ENCODE measurements around the gene PPP1R18. TPM values are rescaled to one million over a fixed set of nuclear protein-coding genes. Genes with fewer than 3 reads are reported as not detected.
A peak's percentile ranks its signal among the peaks of the same experiment; 100 is the strongest.

Gene PPP1R18
- total RNA-seq, 2 donors from 2014 or later, result 14.5 to 20.0 TPM

DNA sequence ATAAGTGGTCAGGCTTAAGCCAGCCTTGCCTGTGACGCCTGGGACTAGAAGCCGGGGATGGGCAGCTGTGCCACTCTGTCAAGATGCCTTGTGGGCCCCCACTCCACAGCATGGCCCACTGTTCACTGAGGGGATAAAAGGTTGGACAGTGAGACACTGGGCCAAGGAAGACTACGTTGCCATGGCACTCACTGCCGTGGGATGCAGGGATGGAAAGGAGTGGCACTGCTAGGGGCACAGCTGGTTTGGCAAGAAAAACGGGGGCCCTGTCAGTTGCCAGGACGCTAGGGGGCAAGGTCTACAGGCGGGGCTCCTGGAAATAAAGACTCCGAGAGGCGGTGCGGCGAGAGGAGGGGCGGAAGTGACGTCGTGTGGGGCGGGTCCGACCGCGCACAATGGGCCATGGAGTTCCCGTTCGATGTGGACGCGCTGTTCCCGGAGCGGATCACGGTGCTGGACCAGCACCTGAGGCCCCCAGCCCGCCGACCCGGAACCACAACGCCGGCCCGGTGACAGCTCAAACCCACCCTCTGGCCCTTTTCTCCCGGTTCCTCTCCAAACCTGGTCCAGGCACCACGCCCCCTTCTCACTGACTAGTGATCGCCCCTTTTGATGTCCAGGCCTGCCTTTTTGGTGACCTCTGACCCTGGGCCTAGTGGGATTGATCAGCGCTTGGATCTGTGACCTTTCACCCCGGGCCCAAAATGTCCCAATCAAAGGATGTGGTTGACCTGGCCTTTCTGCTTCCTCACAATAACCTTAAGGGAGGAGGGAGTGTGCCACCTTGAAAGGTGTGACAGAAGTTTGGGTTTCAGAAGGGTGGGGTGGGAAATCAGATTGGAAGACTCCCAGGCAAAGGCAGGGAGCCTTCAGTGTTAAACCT lies 59.7 kb downstream of the PPP1R18 start, which contains the start of gene ATAT1:
Gene ATAT1 (plus strand): TSS at position 391 of the 883 bp plus-strand sequence.
- WGBS, 2 donors, result 0 to 3% methylated on average over 26 to 36 of the region's 36 CpGs
- intact Hi-C loops (cut with DNase I), result no loop called here
- TF ChIP-seq POLR2A (IDR thresholded peaks at IDR 0.05) (peak; percentile 18 to 66 (median 62)), CTCF (IDR thresholded peaks at IDR 0.05) (peak in 6 of 7 experiments; percentile 7 to 54 (median 46))

More for the DNA sequence above, 59.7 kb downstream of the PPP1R18 start, which contains the start of gene ATAT1:
- ATAC-seq (peak; percentile 94), DNase-seq (peak; percentile 88 to 91 (median 90))
- Histone ChIP-seq H3K4me3 (no peak within 1 kb of the TSS), H3K27me3 (no peaks in the 10 kb centered on the region), H3K4me1 (peaks cover 12% of the 10 kb centered on the region), H3K27ac (peak within 1 kb of the TSS; percentile 74 to 85 (median 79)), H3K36me3 (replicated peaks in 1 of 2; ENCODE audit: insufficient read depth in 1 of 2, low read depth in 2 of 2) (peaks cover 4 to 27% of the 10 kb centered on the region in 2 donors), H3K9me3 (no peaks in the 10 kb centered on the region)

Small RNAs within 50 kb of the gene (small RNA-seq; reads per million reads assigned to genes)
- gene RF00019, result not detected

Other genes starting within 250 kb of the PPP1R18 start
- 100 to 1,000 TPM; 133 to 216 TPM for gene HLA-E, start 197.1 kb downstream of the PPP1R18 start, total RNA-seq
- 10 to 100 TPM; 18.7 to 24.7 TPM for gene GNL1, start 130.2 kb downstream of the PPP1R18 start, total RNA-seq
- 10 to 100 TPM in 1 of 2 donors, 1 to 10 TPM in 1; 6.9 to 10.4 TPM for gene PRR3, start 129.3 kb downstream of the PPP1R18 start, total RNA-seq
- 10 to 100 TPM; 27.0 to 37.6 TPM for gene ABCF1, start 115.2 kb downstream of the PPP1R18 start, total RNA-seq
- gene PPP1R10, start 69.4 kb downstream of the PPP1R18 start, total RNA-seq, result 10 to 100 TPM; 36.1 to 48.1 TPM
- 10 to 100 TPM; 26.4 to 35.5 TPM for gene MRPS18B, start 68.8 kb downstream of the PPP1R18 start, total RNA-seq
- gene ATAT1, start 59.8 kb downstream of the PPP1R18 start, total RNA-seq, result 1 to 10 TPM; 2.0 to 5.4 TPM
- 10 to 100 TPM in 1 of 2 donors, 1 to 10 TPM in 1; 7.3 to 28.3 TPM for gene C6orf136, start 39.5 kb downstream of the PPP1R18 start, total RNA-seq
- gene DHX16, start 13.6 kb downstream of the PPP1R18 start, total RNA-seq, result 10 to 100 TPM; 12.2 to 24.4 TPM
- 1 to 10 TPM; 2.6 to 5.2 TPM for gene NRM, start 4.3 kb upstream of the PPP1R18 start, total RNA-seq
- 10 to 100 TPM; 11.4 to 18.1 TPM for gene MDC1, start 30.6 kb upstream of the PPP1R18 start, total RNA-seq
- gene TUBB, start 33.7 kb upstream of the PPP1R18 start, total RNA-seq, result 10 to 100 TPM; 80.9 to 84.4 TPM
- 10 to 100 TPM; 70.0 to 82.4 TPM for gene FLOT1, start 56.0 kb upstream of the PPP1R18 start, total RNA-seq
- gene IER3, start 57.9 kb upstream of the PPP1R18 start, total RNA-seq, result 10 to 100 TPM; 46.4 to 60.3 TPM
- gene DDR1, start 197.9 kb upstream of the PPP1R18 start, total RNA-seq, result 10 to 100 TPM; 90.3 to 97.3 TPM
- gene GTF2H4, start 221.6 kb upstream of the PPP1R18 start, total RNA-seq, result 10 to 100 TPM in 1 of 2 donors, under 1 TPM in 1; 0.66 to 27.2 TPM
- 10 to 100 TPM; 16.6 to 29.7 TPM for gene VARS2, start 227.6 kb upstream of the PPP1R18 start, total RNA-seq
- gene SFTA2, start 245.5 kb upstream of the PPP1R18 start, total RNA-seq, result 1 to 10 TPM in 1 of 2 donors, not detected in 1; 5.2 TPM

Measured in body of pancreas (tissue), 4 donors.